HG03571 (cell line): ENCODE results near the gene TBC1D8.

Source experiments
- ATAC-seq: cut with Tn5 transposase; IDR thresholded peaks from one replicate; pipeline ENCODE4 v1.9.1; 2021; ENCODE audit not compliant: unreplicated experiment

Gene TBC1D8

DNA sequence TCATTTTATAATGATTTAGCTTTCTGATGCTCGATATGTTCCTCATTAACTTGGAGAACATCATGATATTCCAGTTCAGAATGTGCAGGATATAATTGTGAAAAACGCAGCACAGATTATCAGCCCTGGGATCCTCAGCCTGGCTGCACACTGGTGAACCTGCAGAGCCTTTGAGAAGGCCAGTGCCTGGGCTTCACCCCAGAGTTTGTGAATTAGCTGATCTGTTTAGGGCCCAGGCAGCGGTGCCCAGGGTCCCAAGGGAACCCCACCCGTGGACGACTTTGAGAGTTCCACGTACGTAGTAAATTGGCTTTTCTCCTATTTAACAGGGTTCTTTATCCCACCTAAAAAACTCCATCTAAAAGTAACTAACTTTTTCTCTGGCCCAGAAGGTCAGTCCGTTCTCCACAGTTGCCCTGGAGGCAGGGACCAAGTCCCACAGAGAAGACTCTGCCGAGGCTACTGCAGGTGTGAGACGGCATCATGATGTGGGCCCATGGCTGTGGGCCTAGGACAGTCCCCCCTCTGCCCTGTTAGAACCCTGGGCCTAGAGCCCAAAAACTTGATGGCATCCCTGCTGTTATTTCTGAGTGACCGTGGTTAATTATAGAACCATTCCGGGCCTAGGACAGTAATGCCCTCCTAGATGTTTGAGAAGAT lies 188.7 kb downstream of the TBC1D8 start:
- ATAC-seq, result no peak

DNA sequence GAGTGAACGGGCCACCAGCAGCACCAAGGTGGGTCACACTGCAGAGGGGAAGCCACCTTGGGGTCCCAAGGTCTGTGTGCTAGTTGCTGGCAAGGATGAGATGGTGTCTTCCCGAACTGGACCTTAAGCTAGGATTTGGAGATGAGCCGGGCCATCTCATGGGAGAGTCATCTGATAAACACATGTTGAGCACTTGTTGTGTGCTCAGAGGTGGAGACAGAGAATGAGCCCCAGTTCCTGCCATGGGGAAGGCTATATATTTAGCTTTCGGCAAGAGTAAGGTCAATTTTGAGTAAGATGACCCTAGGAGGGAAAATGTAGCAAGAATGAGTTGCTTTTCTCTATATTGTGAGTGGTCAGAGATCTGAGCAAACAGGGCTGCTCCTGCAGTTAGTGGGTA lies 190.5 kb downstream of the TBC1D8 start:
- no peak for ATAC-seq

DNA sequence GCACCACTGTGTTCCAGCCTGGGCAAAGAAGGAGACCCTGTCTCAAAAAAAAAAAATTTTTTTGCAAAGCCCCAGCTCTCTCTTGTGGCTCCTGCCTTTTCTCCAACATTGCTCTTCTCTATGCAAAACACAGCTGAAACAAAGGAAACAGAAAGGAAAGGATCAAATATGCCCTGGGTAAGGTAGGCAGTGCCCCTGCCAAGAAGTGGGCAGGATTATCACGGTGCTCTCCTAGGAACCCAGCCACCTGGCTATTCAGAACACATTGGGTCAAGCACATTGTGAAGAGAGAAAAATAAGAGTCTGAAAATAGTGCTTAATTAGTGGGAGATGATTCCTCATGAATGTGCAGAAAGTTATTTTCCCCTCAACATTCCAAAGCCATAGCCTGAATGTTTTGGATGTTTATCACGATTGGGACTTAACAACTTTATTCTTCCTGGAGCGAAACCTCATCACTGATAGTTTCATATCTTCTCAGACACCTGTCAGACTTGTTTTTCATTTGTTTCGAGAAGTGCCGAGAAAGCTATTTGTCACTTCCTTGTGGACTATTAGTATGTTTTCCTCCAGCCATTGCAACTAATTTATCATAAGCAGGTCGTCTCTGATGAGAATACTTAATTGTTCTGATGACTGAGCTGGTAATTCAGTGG lies 191.8 kb downstream of the TBC1D8 start:
- no peak for ATAC-seq

DNA sequence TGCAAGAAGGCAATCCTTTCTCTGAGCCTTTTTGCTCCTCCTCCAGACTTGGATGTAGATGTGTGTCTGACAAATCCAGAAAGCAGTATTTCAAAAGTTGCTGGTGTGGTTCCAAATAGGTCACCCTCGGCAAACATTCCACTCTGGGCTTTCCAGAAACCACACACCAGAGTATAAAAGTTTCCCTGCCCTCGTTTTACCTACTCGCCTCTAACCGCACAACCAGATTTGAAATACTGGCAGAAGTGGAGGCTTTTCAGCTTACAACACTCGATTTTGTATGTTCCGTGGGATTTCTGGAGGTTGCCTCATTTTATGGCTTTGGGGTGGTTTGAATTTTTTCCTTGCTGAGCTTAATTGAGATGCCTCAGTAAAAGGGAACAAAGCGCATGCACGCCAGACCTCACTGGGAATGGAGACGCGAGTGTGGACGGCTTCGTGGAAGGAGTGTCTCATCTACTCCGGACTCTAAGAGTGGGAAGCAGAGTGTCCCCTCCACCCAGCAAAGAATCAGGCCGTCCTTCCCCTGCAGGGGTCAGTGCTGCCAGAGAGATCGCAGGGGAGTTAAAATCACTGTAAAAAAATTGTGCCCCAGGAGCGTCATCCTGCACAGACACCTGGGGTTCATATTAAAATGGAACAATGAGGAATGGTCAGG lies 193.1 kb downstream of the TBC1D8 start:
- no peak for ATAC-seq
